Testis (tissue), 2 donors: ENCODE data around the gene TRMT2A.

Source experiments
- CTCF ChIP-seq, 3 experiments: fragments of 450-650 bp in 2 of 3; fragments of 200-600 bp in 1 of 3; sonication (generic) in 1 of 3; IDR thresholded peaks; one replicate each; pipeline ENCODE4 v1.5.1; 2016 to 2019; ENCODE audit warnings: antibody characterized with exemption in 3 of 3, mild to moderate bottlenecking in 2 of 3, moderate library complexity in 1 of 3
- POLR2A ChIP-seq: fragments of 450-650 bp; IDR thresholded peaks from one replicate; pipeline ENCODE4 v1.6.1; 2017; ENCODE audit warnings: antibody characterized with exemption, mild to moderate bottlenecking, moderate library complexity

- TF ChIP-seq CTCF (IDR thresholded peaks at IDR 0.05) (no peak), POLR2A (no peak)
Observed at GRCh38 chr22:20127869-20128618, 11.0 kb upstream of the TRMT2A start.
